Measurements from ENCODE around the gene DDX56.
A peak's percentile ranks its signal among the peaks of the same experiment; 100 is the strongest.

DDX56 gene

DNA sequence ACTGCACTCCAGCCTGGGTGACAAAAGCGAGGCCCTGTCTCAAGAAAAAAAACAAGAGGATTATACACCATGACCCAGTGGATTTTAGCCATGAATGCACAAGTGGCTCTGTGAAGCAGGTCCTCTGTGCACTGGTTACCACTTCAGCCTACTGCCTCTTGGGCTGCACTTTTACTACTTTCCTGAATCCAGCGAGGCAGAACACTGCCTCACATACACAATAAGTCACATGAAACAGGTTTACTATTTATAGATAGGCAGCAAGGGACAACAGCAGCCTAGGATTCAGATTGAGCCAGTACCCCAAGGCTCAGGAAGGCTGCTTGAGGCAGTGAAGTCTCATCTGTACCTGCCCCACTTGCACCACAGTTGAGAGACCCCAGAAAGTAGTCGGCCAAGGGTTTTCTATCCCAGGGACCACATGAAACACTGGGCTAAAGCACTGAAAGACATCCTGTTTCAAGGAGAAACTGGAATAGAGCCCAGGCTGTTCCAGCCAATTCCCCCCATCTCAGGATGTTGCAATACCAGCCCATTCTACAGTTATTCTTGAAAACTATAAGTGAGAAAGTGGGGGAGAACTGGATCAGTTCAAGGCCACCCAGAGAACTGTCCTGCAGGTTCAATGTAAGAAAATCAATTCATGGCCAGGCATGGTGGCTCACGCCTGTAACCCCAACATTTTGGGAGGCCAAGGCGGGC is 22.4 kb upstream of the DDX56 start:
- no peak overlapping the region for H3K27ac ChIP-seq (ENCODE audit: low read length)
- no peaks in the 10 kb centered on the region for H3K4me1 ChIP-seq (ENCODE audit: control insufficient read depth, insufficient read depth, low read length)
- H3K9ac ChIP-seq (ENCODE audit: low read length in 2 of 2) = no peak overlapping the region
- no peaks in the 10 kb centered on the region for H3K36me3 ChIP-seq (ENCODE audit: control insufficient read depth in 2 of 2, insufficient read depth in 2 of 2, low read length in 2 of 2)
- H3K4me3 ChIP-seq (ENCODE audit: low read length in 2 of 2) = no peak overlapping the region
- no peaks in the 10 kb centered on the region for H3K9me3 ChIP-seq (ENCODE audit: control insufficient read depth in 2 of 2, low read length in 2 of 2)
- H3K27me3 ChIP-seq (ENCODE audit: control insufficient read depth in 1 of 2, insufficient read depth in 2 of 2, low read length in 2 of 2) = no peaks in the 10 kb centered on the region

DNA sequence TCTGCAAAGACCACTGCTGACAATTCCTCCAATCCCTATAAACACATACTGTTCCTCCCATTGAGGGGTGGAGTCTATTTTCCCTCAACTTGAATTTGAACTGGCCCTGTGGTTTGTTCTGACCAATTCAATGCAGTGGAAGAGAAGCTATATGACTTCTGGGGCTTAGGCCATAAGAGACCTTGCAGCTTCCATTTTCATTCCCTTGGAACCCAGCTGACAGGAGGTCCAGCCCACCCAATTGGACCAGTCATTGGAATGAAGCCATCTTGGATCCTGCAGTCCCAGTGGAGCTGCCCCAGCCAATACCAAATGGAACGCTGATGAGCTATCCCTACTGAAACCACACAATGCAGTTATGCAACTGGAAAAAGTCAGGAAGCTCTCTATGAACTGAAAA is 17.2 kb upstream of the DDX56 start:
- Histone ChIP-seq H3K27ac (ENCODE audit: low read length) (no peak overlapping the region), H3K4me1 (ENCODE audit: control insufficient read depth, insufficient read depth, low read length) (no peaks in the 10 kb centered on the region), H3K9ac (ENCODE audit: low read length in 2 of 2) (no peak overlapping the region), H3K4me3 (ENCODE audit: low read length in 2 of 2) (no peak overlapping the region), H3K36me3 (ENCODE audit: control insufficient read depth in 2 of 2, insufficient read depth in 2 of 2, low read length in 2 of 2) (no peaks in the 10 kb centered on the region), H3K9me3 (ENCODE audit: control insufficient read depth in 2 of 2, low read length in 2 of 2) (no peaks in the 10 kb centered on the region), H3K27me3 (ENCODE audit: control insufficient read depth in 1 of 2, insufficient read depth in 2 of 2, low read length in 2 of 2) (no peaks in the 10 kb centered on the region)

- Histone ChIP-seq H3K36me3 (ENCODE audit: control insufficient read depth in 2 of 2, insufficient read depth in 2 of 2, low read length in 2 of 2) (no peaks in the 10 kb centered on the region), H3K4me1 (ENCODE audit: control insufficient read depth, insufficient read depth, low read length) (no peaks in the 10 kb centered on the region), H3K4me3 (ENCODE audit: low read length in 2 of 2) (no peak overlapping the region), H3K9me3 (ENCODE audit: control insufficient read depth in 2 of 2, low read length in 2 of 2) (no peaks in the 10 kb centered on the region), H3K27me3 (ENCODE audit: control insufficient read depth in 1 of 2, insufficient read depth in 2 of 2, low read length in 2 of 2) (no peaks in the 10 kb centered on the region), H3K27ac (ENCODE audit: low read length) (no peak overlapping the region), H3K9ac (ENCODE audit: low read length in 2 of 2) (no peak overlapping the region)
These were observed 14.4 kb upstream of the DDX56 start for GRCh38 chr7:44587843-44588711.

- H3K27me3 ChIP-seq (ENCODE audit: control insufficient read depth in 1 of 2, insufficient read depth in 2 of 2, low read length in 2 of 2) = no peaks in the 10 kb centered on the region
- no peaks in the 10 kb centered on the region for H3K9me3 ChIP-seq (ENCODE audit: control insufficient read depth in 2 of 2, low read length in 2 of 2)
- H3K4me3 ChIP-seq (ENCODE audit: low read length in 2 of 2) = peak overlapping the region; percentile 75 to 96
- H3K9ac ChIP-seq (ENCODE audit: low read length in 2 of 2) = peak overlapping the region; percentile 89 to 98
- H3K27ac ChIP-seq (ENCODE audit: low read length) = peak overlapping the region; percentile 97
- H3K4me1 ChIP-seq (ENCODE audit: control insufficient read depth, insufficient read depth, low read length) = peaks cover 18% of the 10 kb centered on the region
- peaks cover 7 to 17% of the 10 kb centered on the region in 2 donors for H3K36me3 ChIP-seq (ENCODE audit: control insufficient read depth in 2 of 2, insufficient read depth in 2 of 2, low read length in 2 of 2)
These were observed 9.6 kb upstream of the DDX56 start for GRCh38 chr7:44583146-44583865.

- peaks cover 18% of the 10 kb centered on the region for H3K4me1 ChIP-seq (ENCODE audit: control insufficient read depth, insufficient read depth, low read length)
- no peaks in the 10 kb centered on the region for H3K27me3 ChIP-seq (ENCODE audit: control insufficient read depth in 1 of 2, insufficient read depth in 2 of 2, low read length in 2 of 2)
- peak within 1 kb of the TSS; percentile 84 to 96 for H3K4me3 ChIP-seq (ENCODE audit: low read length in 2 of 2)
- peaks cover 12 to 20% of the 10 kb centered on the region in 2 donors for H3K36me3 ChIP-seq (ENCODE audit: control insufficient read depth in 2 of 2, insufficient read depth in 2 of 2, low read length in 2 of 2)
- peak within 1 kb of the TSS; percentile 90 to 98 for H3K9ac ChIP-seq (ENCODE audit: low read length in 2 of 2)
- H3K27ac ChIP-seq (ENCODE audit: low read length) = peak within 1 kb of the TSS; percentile 97
- H3K9me3 ChIP-seq (ENCODE audit: control insufficient read depth in 2 of 2, low read length in 2 of 2) = no peaks in the 10 kb centered on the region
These were observed 8.3 kb upstream of the DDX56 start, which contains the start of gene TMED4 for GRCh38 chr7:44581879-44582603. TMED4 (minus strand) TSS chr7:44582231; CDS start chr7:44582206, 25 bp downstream.

DNA sequence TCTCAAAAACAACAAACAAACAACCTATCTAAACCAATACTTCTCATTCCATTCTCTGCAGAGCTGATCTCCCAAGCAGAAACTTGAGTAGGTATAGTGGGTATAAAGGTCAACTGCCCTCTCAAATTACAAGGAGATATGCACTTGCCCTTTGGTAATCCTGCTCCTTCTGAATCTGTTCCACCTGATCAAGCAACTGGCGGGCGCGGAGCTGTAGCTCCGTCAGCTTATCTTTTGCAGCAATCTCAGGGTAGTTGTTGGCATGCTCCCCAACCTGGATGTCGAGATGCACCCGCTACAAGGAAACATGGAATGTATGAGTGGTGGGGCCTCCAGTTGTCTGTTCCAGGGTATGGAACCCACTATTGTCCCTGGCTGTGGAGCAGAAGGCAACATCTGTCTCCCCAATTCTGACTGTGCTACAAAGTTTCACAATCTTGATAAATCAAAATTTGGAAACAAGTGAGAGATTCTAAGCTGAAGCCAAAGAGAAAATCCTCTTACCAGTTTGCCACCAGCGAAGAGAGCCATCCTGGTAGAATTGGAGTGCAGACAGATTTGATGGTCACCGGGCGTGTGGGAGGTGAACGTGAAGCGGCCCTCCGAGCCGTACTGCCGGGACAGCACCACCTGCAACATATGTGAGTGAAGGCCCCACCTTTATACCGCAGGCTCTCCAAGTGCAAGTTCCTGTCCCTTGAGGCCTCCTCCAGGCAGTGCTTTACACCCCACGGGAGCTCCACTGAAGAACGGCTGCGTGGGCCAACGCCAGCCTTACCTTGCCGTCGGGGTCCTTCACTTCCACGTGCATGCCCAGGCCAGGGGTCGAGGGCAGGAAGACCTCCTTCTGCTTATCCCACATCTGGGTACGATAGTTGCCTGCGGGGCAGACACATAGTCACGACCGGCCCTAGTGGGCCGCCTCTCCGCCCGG is 7.5 kb upstream of the DDX56 start:
- no peaks in the 10 kb centered on the region for H3K27me3 ChIP-seq (ENCODE audit: control insufficient read depth in 1 of 2, insufficient read depth in 2 of 2, low read length in 2 of 2)
- H3K36me3 ChIP-seq (ENCODE audit: control insufficient read depth in 2 of 2, insufficient read depth in 2 of 2, low read length in 2 of 2) = peaks cover 14 to 20% of the 10 kb centered on the region in 2 donors
- peak overlapping the region; percentile 90 to 95 for H3K9ac ChIP-seq (ENCODE audit: low read length in 2 of 2)
- peaks cover 18% of the 10 kb centered on the region for H3K4me1 ChIP-seq (ENCODE audit: control insufficient read depth, insufficient read depth, low read length)
- no peaks in the 10 kb centered on the region for H3K9me3 ChIP-seq (ENCODE audit: control insufficient read depth in 2 of 2, low read length in 2 of 2)
- H3K27ac ChIP-seq (ENCODE audit: low read length) = peak overlapping the region; percentile 86
- H3K4me3 ChIP-seq (ENCODE audit: low read length in 2 of 2) = peak overlapping the region; percentile 84 to 96

DNA sequence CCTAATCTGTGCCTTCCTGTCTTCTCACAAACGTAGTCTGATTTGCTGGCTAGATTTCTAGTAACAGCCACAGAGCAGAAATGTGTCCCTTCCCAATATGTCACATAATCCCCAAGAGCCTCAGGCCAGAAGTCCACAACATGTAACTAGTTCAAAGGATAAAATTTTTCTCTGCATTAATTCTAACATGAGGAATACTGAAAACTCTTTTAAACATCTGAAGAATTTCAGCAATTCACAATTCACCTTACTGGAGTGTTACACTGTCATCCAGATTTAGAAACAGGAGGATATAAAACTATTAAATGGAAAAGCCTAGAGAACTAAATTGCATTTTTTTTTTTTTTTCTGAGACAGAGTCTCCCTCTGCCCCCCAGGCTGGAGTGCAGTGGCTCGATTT is 2.5 kb upstream of the DDX56 start:
- Histone ChIP-seq H3K4me1 (ENCODE audit: control insufficient read depth, insufficient read depth, low read length) (peaks cover 35% of the 10 kb centered on the region), H3K36me3 (ENCODE audit: control insufficient read depth in 2 of 2, insufficient read depth in 2 of 2, low read length in 2 of 2) (peaks cover 34 to 37% of the 10 kb centered on the region in 2 donors), H3K27ac (ENCODE audit: low read length) (no peak overlapping the region), H3K27me3 (ENCODE audit: control insufficient read depth in 1 of 2, insufficient read depth in 2 of 2, low read length in 2 of 2) (no peaks in the 10 kb centered on the region), H3K9me3 (ENCODE audit: control insufficient read depth in 2 of 2, low read length in 2 of 2) (no peaks in the 10 kb centered on the region), H3K4me3 (ENCODE audit: low read length in 2 of 2) (no peak overlapping the region), H3K9ac (ENCODE audit: low read length in 2 of 2) (no peak overlapping the region)

- H3K9me3 ChIP-seq (ENCODE audit: control insufficient read depth in 2 of 2, low read length in 2 of 2) = no peaks in the 10 kb centered on the region
- H3K36me3 ChIP-seq (ENCODE audit: control insufficient read depth in 2 of 2, insufficient read depth in 2 of 2, low read length in 2 of 2) = peaks cover 43 to 45% of the 10 kb centered on the region in 2 donors
- no peak overlapping the region for H3K9ac ChIP-seq (ENCODE audit: low read length in 2 of 2)
- H3K4me3 ChIP-seq (ENCODE audit: low read length in 2 of 2) = no peak overlapping the region
- H3K4me1 ChIP-seq (ENCODE audit: control insufficient read depth, insufficient read depth, low read length) = peaks cover 24% of the 10 kb centered on the region
- H3K27me3 ChIP-seq (ENCODE audit: control insufficient read depth in 1 of 2, insufficient read depth in 2 of 2, low read length in 2 of 2) = no peaks in the 10 kb centered on the region
- H3K27ac ChIP-seq (ENCODE audit: low read length) = no peak overlapping the region
These were observed 1.3 kb upstream of the DDX56 start for GRCh38 chr7:44575054-44575453.

GRCh38 chr7:44574287-44574872 is 672 bp upstream of the DDX56 start:
- H3K27ac ChIP-seq (ENCODE audit: low read length) = peak overlapping the region; percentile 80

More at GRCh38 chr7:44574287-44574872, 672 bp upstream of the DDX56 start:
- H3K4me1 ChIP-seq (ENCODE audit: control insufficient read depth, insufficient read depth, low read length) = peaks cover 24% of the 10 kb centered on the region
- peak overlapping the region; percentile 92 to 94 for H3K9ac ChIP-seq (ENCODE audit: low read length in 2 of 2)
- peaks cover 44 to 52% of the 10 kb centered on the region in 2 donors for H3K36me3 ChIP-seq (ENCODE audit: control insufficient read depth in 2 of 2, insufficient read depth in 2 of 2, low read length in 2 of 2)
- H3K9me3 ChIP-seq (ENCODE audit: control insufficient read depth in 2 of 2, low read length in 2 of 2) = no peaks in the 10 kb centered on the region
- H3K27me3 ChIP-seq (ENCODE audit: control insufficient read depth in 1 of 2, insufficient read depth in 2 of 2, low read length in 2 of 2) = no peaks in the 10 kb centered on the region
- peak overlapping the region; percentile 96 to 97 for H3K4me3 ChIP-seq (ENCODE audit: low read length in 2 of 2)

All from stomach smooth muscle (tissue), 2 donors.